NCI-H146 treated with DMSO at 0.1 percent for 48 hours (cell line): ENCODE measurements around the gene ZMYM1.
"Not testable (repeated sequence)": the region's sequence is repeated elsewhere in the genome, so short reads cannot be mapped to it uniquely, and the experiment has no call there.

ENCODE experiments used
- DNase-seq: peaks from one replicate; lab custom pipeline; 2025; ENCODE audit not compliant: unreplicated experiment; lab: John Stamatoyannopoulos, UW

Gene ZMYM1

GRCh38 chr1:35073265-35073811 is 5.8 kb upstream of the ZMYM1 start:
- DNase-seq, result no peak

DNA sequence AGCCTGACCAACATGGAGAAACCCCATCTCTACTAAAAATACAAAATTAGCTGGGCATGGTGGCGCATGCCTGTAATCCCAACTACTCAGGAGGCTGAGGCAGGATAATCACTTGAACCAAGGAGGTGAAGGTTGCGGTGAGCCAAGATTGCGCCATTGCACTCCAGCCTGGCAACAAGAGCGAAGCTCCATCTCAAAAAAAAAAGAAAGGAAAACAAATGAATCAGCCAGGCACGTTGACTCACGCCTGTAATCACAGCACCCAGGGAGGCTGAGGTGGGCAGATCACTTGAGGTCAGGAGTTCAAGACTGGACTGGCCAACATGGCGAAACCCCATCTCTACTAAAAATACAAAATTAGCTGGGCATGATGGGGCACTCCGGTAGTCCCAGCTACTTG is 2.8 kb upstream of the ZMYM1 start:
- DNase-seq, result not testable (repeated sequence)

DNA sequence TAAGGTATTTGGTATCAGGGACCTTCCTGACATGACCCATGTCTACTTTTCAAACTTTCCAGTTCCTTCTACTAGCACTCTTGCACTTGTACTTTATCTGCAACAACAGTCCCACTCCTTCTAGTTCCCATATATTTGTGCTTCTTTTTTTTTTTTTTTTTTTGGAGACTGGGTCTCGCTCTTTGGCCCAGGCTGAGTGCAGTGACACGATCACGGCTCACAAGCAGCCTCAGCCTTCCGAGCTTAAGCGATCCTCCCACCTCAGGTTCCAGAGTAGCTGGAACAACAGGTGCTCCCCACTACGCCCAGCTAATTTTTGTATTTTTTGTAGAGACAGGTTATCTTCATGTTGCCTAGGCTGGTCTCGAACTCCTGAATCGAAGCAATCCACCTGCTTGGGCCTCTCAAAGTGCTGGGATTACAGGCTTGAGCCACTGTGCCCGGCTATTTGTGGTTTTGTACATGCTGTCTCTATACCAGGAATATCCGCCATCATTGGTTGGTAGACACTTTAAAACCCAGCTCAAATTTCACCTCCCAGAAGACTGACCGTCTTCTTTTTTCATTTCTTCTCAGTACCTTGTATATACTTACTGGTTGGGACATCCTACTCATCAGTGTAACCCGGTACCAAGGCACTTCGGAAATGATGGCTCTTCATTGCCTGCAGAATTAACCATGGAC is 1.1 kb downstream of the ZMYM1 start:
- no peak for DNase-seq

DNA sequence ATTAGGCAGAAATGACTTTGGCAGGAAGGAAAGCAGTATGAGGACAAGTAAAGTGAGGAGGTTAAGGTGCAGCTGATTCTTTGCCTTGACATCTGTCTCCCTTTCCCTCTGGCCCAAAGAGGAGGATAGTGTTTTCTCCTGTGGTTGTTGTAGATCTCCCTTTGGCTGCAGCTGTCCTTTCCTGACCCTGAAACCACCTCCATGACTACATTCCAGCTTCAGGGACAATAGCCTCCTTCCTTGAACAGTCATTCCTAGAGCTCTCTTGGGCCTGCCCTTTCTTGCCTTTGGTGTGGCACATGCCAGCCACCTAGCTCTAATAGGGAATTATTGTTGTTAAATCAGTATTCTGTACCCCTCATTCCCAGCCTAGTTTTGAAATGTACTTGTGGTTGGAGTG is 6.2 kb downstream of the ZMYM1 start:
- no peak for DNase-seq

- no peak for DNase-seq
Measured at GRCh38 chr1:35097224-35097623, 18.0 kb downstream of the ZMYM1 start.

- DNase-seq, result no peak
Measured at GRCh38 chr1:35111106-35111505, 31.9 kb downstream of the ZMYM1 start.

GRCh38 chr1:35112668-35113067 is 33.5 kb downstream of the ZMYM1 start:
- DNase-seq, result no peak

DNA sequence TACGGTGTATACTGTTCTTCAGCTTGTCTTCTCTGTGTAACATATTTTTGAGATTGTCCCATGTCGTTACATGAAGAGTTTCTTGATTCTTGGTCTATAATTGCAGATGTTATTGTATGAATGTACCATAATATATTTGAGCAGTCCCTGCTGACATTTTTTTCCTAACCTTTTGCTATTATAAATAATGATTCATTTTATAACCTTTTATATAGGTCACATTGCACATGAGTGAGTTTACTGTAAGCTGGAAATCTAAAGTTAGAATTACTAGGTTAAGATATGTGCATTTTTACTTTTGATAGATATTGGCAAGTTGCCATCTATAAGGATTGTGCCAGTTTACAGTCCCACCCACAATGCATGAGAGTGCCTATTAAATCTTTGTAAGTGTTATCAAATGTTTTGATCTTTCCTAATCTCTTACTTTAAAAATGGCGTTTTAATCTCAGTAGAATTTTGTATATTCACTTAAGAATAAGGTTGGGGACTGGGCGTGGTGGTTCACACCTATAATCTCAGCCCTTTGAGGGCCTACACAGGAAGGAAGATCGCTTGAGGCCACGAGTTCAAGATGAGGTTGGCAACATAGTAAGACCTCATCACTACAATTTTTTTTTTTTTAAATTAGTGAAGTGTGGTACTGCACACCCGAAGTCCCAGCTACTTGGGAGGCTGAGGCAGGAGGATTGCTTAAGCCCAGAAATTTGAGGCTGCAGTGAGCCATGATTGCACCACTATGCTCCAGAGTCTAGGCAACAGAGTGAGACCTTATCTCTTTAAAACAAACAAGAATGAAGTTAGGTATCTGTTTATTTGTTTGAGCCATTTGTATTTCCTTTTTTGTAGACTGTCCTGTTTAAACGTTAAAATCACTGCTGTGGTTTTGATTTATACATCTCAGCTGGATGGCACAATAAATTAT is 36.5 kb downstream of the ZMYM1 start:
- DNase-seq, result no peak

- no peak for DNase-seq
Measured at GRCh38 chr1:35120458-35121133, 41.4 kb downstream of the ZMYM1 start.

GRCh38 chr1:35122311-35122710 is 43.1 kb downstream of the ZMYM1 start:
- DNase-seq, result no peak

DNA sequence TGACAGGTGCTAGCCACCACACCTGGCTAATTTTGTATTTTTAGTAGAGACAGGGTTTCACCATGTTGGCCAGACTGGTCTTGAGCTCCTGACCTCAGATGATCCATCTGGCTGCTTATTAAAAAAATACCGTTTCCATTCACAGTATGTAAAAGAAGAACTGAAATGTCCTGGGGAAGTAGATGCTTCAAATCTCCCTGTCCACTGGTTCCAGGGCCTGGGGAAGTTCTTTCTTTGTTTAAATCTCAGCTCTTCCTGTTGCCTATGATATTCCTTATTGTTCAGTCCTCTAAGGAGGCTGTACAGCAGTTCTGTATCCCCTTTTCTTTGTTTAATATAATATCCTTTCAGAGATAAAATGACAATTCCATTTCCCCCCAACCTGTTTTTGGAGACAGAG is 47.4 kb downstream of the ZMYM1 start:
- DNase-seq, result no peak

- DNase-seq, result no peak
Measured at GRCh38 chr1:35129080-35129479, 49.9 kb downstream of the ZMYM1 start.

DNA sequence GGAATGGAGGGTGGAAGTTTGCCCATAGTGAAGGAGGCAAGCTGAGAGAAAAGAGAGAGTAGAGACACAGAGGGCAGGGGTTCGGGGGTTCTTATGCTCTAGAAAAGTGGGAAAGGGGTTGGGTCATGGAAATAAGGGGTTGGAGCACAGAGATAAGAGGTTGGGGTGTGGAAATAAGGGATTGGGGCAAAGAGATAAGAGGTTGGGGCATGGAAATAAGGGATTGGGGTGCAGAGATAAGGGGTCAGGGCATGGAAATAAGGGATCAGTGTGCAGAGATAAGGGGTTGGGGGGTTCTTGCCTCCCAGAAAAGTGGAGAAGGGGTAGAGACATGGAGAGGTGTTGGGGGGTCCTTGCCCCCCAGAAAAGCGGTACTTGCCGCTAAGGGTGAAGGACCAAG is 57.6 kb downstream of the ZMYM1 start:
- DNase-seq, result no peak

DNA sequence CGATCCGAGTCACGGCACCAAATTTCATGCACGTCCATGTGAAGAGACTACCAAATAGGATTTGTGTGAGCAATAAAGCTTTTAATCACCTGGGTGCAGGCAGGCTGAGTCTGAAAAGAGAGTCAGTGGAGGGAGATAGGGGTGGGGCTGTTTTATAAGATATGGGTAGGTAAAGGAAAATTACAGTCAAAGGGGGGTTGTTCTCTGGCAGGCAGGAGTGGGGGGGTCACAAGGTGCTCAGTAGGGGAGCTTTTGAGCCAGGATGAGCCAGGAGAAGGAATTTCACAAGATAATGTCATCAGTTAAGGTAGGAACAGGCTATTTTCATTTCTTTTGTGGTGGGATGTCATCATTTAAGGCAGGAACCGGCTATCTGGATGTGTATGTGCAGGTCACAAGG is 58.4 kb downstream of the ZMYM1 start:
- DNase-seq, result not testable (repeated sequence)

DNA sequence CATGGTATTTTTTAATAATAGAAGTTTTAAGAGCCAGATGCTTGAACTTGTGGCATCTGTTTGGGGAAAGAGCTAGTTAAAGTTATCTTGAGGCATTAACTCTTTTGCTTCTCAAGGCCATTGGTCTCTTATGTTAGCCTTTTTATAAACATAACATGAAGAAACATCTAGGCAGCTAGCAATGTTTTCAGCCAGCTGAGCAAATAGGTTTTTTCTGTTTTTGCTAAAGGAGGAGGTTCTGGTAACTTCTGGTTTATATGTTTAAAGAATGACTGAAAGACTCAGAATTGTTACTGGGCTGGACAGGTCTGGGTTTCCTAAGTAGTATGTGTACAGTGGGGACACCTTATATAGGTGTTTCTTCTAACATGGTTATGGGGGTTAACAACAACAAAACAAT is 63.1 kb downstream of the ZMYM1 start:
- not testable (repeated sequence) for DNase-seq

- not testable (repeated sequence) for DNase-seq
Measured at GRCh38 chr1:35142728-35143127, 63.5 kb downstream of the ZMYM1 start.

GRCh38 chr1:35143737-35144508 is 64.7 kb downstream of the ZMYM1 start:
- DNase-seq, result no peak

DNA sequence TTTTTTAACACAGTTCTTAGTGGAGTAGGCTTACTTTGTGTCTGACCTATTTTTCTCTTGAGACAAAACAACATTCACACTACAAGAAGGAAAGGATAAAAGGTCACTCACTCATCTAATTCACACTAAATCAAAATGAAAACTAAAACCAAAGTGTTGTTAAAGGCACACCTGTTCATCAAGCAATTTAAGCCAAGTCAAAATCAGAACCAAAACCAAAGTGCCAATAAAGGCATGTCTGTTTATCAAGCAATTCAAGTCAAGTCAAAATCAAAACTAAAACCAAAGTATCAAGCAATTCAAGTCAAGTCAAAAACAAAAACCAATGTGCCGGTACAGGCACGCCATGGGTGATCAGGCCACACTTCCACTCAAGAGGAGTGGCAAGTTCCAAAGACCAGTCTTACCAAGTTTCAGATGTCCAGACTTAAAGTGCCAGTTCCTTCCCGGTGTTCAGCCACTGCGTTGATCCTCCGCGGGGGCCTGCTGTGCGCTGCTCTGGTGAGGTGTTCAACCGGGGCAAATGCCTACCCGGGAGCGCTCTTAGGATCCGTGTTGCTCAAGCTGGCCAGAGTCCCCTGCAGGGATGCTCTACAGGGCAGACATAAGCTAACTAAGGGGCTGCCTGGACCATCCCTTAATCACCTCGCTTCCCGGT is 66.8 kb downstream of the ZMYM1 start:
- DNase-seq, result not testable (repeated sequence)

GRCh38 chr1:35151220-35151619 is 72.0 kb downstream of the ZMYM1 start:
- no peak for DNase-seq

GRCh38 chr1:35164893-35165292 is 85.7 kb downstream of the ZMYM1 start:
- DNase-seq, result no peak
